DLD1 (cell line): ENCODE data around the gene FYCO1.
"Not testable (repeated sequence)": the region's sequence is repeated elsewhere in the genome, so short reads cannot be mapped to it uniquely, and the experiment has no call there.

Experiments used
- in situ Hi-C: cut with HindIII; loops from 2 replicates; pipeline ENCODE4 v1.10.0; 2017; ENCODE audit warnings: low sequenced_read_pairs

Gene FYCO1

GRCh38 chr3:46012246-46012645, 16.6 kb upstream of the FYCO1 start:
- in situ Hi-C loops = no loop called here

- in situ Hi-C loops = no loop called here
Measured at GRCh38 chr3:46010519-46011113, 15.0 kb upstream of the FYCO1 start.

GRCh38 chr3:46008058-46008457, 12.4 kb upstream of the FYCO1 start:
- in situ Hi-C loops = no loop called here

DNA sequence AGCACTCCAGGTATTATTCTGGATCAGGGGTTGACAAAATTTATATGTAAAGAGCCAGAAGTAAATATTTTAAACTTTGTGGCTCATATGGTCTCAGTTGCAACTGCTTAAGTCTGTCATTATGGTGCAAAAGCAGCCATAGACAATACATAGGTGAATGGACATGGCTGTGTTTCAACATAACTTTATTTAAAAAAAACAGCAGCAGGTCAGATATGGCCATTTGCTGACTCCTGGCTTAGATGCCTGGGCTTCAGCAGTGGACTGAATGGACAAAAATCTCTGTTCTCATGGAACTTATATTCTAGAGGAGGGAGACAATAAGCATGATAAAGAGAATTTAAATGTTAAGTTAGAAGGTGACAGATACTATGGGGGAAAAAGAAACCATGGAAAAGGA, 11.7 kb upstream of the FYCO1 start:
- in situ Hi-C loops = no loop called here

DNA sequence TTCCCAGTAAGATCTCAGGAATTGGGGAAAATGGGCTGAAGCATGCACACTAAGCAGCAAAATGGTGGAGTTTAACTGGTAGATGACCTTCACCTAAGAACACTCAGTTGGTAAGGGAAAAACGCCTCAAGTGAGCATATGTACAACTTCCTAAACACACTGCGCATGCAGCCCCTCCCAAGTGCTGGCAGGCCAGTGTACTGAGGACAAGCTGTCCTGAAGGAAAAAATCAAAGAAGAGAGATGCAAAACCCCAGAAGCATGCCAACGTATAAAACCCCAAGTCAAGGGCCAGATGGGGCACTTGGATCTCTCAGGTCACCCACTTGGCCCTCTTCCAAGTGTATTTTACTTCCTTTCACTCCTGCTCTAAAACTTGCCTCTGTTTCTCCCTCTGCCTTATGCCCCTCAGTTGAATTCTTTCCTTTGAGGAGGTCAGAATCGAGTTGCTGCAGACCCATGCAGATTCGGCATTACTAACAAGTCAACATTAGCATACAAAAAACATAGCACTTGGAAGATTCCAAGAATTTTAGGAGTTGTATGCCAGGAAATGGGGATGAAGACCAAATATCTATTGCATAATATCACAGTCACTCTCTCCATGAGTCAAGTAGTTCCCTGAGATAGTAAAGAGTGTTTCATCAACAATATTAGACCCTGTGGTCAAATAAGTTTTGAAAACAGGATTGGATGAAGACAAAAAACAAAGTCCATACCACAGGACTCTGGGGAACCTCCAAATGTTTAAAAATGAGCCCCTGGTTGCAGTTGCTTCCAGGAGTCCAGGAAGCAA, 10.8 kb upstream of the FYCO1 start:
- in situ Hi-C loops = no loop called here

DNA sequence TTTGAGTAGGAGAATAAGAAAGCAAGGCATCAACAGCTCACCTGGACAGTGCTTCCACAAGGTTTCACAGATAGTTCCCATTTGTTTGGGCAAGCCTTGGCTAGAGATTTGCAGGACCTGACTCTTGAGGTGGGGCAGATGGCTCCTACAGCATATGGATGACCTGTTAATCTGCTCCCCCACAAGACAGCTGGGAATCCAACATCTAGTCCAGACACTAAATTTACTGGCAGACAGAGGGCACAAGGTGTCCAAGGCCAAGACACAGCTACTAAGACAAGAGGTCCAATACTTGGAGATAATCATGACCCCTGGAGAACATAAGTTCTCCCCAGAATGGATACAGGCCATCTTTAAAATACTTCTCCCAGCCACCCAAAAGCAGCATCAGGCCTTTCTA, 8.1 kb upstream of the FYCO1 start:
- in situ Hi-C loops = not testable (repeated sequence)

DNA sequence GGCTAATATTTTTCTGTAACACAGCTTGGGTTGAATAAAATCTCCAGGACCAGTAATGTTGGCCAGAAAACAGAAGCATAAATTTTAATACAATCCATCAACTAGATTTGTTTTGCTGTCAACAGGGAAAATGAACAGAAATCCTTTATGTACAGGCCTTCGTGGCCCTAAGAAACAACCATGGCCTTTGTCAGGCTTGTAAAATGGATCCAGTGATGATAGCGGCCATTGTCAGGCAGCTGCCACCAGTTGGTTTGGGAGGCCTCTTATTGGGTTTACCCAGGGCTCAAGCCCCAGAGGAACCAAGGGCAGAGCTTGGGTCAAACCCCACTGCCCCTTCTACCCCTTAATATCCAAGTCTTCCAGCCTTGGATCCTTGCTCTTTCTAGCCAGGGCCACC, 5.6 kb upstream of the FYCO1 start:
- in situ Hi-C loops = no loop called here

DNA sequence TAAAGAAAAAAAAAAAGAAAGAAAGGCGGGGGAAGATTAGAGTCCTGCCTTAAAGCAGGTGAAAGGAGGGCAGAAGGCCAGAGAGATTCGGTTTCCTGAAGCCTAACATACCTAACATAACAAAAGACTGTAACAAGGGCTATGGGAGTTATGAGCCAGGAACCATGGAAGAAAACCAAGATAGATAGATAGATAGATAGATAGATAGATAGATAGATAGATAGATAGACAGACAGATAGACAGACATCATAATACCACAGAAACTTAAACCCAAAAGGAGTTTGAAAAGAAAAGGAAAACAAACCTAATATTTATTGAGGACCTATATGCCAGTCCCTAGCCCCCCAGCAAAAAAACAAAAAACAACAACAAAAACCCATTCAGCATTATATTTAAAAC, 2.3 kb upstream of the FYCO1 start:
- in situ Hi-C loops = no loop called here

GRCh38 chr3:45997499-45997898, 1.9 kb upstream of the FYCO1 start:
- in situ Hi-C loops = not testable (repeated sequence)

DNA sequence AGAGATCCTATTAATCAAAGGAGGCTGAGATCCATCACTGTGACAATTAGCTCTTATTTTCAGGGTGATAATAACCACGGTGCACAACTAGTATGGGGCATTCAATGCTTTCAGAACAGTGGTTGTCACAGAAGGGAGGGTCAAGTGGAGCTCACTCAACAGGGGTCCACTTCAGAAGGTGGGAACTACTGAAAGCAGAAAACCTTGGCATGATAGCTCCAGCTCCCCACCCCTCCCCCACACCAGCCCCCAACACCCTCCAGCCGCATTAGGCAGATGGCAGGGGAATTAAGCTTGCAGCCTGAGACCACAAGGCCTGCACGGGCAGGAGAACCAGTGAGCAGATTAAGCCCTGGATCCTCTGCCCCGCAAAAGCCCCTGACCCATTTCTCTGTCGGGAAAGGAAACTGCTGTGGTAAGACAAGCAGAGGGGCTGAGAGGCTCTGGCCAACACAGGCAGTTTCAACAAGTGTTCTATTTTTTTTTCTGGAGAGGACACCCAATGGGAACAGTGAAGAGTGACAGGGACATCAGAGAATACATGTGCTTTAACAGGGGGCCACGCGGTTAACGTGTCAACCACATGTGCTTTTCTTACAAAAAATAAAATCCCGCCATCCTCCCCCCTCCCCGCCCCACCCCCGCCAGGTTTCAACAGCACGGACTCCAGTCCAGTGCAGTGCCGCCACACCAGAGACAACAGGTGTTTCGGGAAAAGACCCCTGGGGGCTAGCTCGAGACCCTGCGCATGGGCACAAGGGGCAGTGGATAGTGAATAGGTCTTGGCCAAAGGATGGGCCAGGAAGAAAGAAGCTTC, 997 bp downstream of the FYCO1 start:
- in situ Hi-C loops = no loop called here

- in situ Hi-C loops = no loop called here
Measured at GRCh38 chr3:45993421-45994027, 2.1 kb downstream of the FYCO1 start.

- in situ Hi-C loops = no loop called here
Measured at GRCh38 chr3:45992821-45993221, 2.8 kb downstream of the FYCO1 start.

DNA sequence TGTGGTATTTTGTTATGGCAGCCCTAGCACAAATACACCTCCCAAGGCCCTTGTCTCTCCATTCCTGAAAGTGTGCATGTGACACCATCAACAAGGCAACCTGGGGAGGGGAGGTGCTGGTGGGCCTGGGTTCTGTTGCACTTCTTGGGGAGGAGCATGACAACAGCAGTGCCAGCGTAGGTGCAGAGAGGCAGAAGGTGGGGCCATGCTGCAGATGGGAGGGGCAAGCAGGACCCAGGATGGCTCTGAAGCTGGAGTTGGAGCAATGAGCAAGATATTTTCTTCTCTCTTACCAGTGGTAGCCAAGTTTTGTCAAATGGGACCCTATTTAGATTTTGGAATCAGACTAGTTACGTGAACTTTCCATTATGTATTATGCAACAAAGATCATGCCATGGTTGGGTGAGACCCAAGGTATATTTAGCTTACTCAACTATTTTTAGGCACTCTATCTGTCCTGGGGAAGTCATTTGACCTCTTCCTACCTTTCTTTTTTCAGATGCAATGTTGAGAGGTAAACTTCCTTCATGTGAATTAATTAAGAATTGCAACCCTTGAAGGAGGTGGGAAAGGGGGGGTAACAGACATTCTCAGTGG, 3.4 kb downstream of the FYCO1 start:
- in situ Hi-C loops = no loop called here

GRCh38 chr3:45991341-45991740, 4.3 kb downstream of the FYCO1 start:
- in situ Hi-C loops = no loop called here

- in situ Hi-C loops = no loop called here
Measured at GRCh38 chr3:45990181-45990580, 5.4 kb downstream of the FYCO1 start.

GRCh38 chr3:45988804-45989203, 6.8 kb downstream of the FYCO1 start:
- in situ Hi-C loops = no loop called here

DNA sequence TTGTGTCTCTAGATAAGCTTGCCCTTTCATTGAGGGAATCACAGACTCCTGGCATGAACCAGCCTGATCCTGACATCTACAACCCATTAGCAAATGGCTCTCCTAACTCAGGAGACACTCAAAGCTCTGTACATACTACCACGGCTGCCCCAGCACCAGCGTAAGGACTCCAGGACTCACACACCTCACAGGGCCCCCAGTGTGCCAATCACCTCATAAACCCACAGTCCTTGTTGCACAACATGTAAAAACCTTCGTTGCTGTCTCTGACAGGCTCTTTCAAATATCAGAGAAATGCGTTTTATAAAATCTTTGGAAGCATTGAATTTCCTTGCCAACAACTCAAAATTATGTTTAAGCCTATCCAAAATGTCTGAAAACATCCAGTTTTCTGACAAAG, 7.3 kb downstream of the FYCO1 start:
- in situ Hi-C loops = no loop called here

- in situ Hi-C loops = no loop called here
Measured at GRCh38 chr3:45987368-45988291, 8.0 kb downstream of the FYCO1 start.

DNA sequence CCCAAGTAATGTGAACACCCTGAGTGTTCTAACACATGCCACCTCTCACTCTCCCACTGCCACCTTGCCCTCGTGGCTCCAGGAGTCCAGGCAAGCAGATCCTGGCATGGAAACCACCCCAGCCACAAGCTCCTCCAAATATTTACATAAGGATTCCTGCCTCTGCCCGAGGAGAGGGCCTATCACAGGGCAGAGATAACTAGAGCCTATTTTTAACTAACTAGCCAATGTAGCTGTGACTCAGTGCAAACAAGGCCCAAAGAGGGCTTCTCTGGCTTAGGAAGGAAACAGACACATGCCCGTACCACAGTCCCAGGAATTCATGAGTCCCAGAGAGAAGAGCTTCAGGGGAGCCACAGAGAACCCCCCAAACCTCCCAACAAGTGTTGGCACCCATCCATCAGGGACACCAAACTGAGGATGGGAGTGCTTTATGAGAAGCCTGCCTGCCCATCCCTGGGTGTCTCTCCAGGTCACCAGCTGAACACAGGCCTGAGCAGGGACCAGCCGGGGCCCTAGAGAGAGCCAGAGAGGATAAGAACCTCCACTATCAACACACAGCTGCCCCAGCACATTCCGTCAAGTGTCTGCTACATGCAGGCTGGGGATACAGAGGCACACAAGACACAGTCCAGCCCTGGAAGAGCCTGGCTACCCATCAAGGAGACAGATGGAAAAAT, 9.2 kb downstream of the FYCO1 start:
- in situ Hi-C loops = no loop called here
